HG02759 (cell line): ENCODE measurements around the gene TSPAN14.

ENCODE experiments used
- ATAC-seq: cut with Tn5 transposase; IDR thresholded peaks from one replicate; pipeline ENCODE4 v1.9.1; 2021; ENCODE audit warnings: mild to moderate bottlenecking, moderate library complexity; ENCODE audit not compliant: unreplicated experiment

Gene TSPAN14

DNA sequence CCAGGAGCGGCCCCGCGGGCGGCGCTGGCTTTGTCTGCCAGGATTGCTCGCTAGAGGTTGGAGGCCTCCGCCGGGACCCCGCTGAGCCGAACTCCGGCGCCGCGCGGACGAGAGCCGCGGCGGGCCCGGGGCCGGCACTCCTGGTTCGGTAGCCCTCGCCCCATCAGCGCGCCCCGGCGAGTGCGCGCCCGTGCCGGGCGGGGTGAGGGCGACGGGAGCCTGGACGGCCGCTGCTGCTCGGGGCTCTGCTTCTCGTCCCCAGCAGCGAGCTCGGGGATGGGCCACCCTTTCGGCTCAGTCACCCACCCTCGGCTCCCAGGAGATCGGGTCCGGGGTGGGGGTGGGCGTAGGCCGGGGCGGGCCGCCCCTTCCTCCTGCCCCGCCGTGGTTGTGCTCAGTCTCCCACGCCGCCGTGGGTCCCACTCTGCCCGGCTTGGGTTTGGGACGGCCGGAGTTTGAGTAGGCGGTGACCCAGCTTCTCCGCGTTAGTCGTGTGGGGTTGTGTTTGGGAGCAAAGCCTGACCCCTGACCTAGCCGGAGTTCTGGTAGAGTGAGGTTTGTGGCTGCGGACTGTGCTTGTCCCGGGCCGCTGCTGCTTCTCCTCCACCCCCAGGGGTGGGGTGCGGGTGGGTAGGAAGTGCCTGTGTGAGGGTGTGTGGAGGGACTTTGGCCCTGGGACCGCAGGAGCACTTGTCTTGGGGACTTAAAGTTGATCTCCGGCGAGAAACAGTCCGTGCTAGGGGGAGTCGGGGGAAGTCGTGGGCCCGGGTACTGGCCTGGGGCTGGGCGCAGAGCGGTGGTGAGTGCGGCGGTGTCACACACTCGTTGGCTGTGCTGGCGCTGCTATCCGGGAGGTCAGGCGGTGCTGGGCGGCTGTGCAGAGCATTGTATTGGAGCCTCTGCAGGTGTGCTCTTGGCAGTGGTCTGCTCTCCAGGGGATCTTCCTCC lies 677 bp downstream of the TSPAN14 start:
- peak; percentile 21 for ATAC-seq

DNA sequence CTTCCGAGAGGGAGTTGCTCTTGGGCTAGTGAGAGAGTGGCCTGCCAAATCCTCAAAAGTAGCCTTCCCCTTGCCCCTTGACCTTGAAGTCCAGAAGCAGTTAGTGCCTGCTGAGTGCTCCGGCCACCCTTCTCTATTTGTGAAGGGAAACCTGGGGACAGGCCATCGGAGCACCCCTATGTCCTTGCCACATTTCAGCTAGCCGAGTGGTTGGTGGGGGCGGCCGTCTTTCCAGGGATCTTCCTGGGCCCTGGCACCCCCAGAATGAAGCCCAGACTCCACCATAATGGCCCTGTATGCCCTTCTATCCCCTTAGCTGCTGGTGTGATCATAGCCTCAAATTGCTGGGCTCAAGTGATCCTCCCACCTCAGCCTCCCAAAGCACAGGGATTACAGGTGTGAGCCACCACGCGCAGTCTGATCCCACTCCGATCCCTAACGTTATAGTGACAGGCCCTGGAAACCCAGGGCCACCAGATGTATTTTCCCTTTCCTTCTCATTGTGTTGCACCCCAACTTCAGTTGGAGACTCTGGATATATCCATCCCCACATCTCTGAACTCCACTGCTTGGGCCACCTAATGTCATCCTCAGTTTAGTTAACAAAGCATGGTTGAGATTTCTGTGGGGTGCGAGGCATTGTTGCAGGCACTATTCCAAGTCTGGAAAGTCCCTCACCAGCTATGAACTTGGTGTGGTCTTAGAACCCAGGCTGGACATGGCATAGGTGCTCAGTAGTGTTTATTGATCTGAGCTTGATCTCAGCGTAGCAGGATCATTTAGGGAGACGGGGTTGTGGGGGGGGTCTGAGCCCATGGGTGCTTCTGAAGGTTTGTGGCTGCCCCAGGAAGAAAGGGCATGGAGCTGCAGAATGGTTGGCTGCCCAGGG lies 1.6 kb downstream of the TSPAN14 start:
- ATAC-seq: no peak

DNA sequence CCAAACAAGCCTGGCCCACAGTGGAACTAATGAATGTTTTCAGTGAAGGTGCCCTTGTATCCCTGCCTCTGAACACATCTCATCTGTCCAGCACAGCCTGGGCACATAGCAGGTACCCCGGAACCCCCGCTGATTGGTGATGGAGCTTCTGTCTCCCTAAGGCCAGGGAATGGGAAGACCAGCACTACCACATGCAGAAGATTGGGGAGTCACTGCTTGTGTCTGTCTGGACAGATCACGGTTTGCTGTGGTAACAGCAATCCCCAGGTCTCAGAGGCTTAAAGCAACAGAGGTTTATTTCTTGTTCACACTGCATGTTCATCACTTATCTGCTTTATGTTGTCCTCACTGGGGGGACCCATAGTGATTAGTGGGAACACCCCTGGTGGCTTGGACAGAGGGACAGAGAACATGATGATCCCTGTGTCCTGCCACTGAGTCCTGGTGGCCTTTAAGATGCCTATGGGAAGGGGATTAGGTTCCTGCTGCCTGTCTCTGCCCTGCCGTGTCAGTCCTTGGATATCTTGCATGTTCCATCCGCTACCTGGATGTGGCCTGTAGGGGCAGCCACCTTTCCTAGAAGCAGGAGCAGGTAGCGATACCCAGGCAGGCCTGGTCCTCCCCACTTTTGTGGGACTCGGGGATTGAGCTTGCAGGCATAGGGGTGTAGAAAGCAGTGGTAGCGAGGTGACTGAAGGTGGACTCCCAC lies 3.6 kb downstream of the TSPAN14 start:
- no peak for ATAC-seq

DNA sequence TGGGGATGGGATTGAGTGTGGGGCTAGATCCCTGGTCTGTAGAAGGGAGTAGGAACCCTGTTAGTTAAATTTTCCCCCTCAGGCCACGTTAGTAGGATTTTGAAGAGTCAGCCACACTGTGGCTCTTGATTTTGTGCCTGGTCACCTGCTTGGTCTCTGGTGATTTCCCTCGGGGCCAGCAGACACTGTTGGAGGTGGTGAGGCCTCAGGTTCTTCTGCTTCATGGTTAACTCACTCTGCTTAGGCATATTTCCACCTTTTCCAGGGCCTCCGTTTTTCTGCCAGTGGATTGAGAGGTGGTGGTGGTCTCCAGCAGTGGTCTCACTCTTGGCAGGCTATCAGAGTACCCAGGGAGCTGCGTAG lies 4.1 kb downstream of the TSPAN14 start:
- ATAC-seq: no peak

DNA sequence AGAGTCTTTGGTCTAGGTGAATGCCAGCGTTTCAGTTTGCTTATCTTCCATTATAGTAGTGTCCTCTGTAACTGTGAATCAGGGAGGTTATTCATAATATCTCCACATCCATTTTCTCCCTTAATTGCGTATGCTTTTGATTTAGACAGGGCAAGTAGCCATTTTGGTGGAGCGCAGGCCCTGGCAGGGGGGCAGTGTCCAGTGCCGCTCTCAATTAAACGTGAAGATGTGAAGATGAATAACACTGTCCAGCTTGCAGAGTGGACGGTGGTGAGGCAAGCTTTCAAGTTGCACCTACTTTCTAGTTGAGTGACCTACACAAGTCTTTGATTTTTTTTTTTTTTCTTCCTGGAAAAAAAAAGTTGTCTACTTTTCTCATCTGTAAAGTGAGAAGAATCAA lies 4.5 kb downstream of the TSPAN14 start:
- no peak for ATAC-seq

DNA sequence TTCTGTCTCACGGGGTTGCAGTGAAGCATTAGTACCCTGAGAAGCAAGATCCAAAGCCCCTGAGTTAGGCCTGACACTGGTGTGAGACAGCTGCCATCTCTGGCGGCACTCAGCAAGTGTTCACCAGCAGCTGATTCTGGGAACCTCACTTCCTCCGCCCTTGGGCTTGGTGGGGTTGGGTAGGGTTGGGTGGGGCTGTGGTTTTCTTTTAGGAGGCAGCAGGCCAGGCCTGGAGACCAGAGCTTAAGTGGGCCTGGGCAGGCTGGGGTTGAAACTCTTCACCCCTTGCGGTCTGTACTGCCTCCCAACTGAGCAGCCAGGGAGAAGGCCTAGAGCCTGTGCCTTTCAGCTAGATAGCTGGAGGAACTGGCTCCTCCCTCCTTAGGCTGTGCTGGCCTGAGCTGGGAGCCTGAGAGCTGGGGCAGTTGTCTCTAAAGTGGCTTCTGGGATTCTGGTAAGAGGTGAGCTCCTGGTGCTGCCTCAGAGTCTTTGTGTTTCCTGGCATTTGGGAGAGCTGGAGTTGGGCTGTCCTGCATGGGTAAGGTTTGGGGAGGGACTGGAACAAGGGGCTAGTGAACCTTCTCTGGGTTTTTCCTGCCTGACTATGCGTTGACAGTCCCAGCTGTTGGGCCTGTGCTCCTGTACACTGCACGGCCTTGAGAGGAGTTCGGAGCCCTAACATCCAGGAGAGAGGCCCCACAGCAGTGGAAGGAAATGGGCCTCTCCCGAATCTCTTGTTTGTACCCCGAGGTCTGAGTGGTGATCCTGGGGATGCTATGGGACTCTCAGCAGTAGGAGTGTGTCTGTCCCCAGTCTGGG lies 5.1 kb downstream of the TSPAN14 start:
- peak; percentile 51 for ATAC-seq

DNA sequence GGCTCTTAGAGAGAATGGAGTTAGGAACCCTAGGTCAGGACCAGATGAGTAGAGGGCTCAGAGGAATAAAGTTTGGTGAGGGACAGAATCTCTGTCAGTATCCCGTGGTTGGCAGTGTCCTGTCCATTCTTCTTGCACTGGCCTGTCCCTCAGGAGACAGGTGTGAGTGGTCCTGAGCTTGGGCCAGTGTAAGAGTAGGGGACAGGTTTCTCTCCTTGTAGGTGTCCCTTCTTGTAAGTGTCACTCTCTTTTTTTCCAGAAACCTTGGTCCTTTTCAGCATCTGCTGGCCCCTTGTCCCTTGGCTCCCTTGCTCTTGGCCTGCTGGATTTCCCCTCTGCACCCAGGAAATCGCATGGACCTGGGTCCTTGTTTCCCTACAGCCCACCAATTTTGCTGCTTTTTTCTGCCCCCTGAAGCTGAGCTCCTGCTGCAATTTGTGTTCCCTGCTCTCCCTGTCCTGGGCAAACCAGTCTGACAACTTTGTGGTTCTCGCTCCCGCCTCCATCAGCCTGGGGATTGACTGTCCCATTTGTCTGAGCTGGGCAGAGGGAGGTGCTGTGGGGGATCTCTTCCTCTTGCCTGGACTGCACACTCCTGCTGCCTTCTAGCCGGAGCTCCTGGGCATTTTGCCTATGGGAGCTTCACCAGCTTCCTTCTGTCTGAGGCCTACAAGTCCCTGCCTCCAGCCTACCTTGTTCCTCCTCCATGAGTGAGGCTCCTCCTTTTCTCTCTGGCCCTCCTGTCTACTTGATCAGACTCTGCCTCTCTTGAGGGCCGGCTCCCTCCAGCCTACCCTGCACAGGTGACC lies 6.5 kb downstream of the TSPAN14 start:
- ATAC-seq: no peak

DNA sequence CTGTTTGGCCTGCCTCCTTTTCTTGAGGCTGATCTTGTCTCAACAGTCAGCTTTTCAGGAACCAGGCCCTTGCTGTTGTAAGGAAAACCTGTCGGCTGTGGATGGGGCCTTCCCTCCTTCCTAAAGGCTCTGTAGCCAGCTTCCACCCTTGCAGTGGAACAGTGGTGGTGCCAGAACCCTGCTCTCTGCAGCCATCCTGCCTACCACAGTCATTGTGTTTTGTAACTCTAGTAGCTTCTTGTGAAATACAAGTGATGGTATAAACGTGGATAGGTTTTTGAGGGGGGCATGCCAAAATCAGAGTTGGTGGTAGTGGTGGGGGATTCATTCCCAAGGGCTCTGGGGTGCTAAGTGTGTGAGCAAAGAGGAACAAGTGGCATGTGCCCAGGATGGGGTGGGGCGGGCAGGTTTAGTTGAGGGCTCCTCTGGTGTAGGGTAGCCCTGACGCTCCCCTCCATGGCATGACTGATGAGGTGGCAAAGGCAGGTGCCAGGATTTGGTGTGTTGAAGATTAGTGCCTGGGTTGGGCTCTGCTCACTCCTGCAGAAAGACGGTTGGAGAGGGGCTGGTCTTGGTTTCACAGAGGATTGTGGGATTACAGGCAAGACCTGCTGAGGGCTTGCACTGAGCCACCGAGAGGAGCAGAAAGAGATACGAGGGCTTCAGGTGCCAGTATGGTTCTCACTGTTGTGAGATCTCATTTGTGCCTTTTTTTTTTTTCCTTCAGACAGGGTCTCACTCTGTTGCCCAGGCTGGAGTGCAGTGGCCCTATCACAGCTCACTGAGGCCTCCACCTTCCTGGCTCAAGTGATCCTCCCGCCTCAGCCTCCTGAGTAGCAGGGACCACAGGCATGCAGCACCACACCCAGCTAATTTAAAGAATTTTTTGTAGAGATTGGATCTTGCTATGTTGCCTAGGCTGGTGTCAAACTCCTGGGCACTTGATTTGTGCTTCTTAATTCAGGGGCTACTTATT lies 7.4 kb downstream of the TSPAN14 start:
- ATAC-seq: no peak

DNA sequence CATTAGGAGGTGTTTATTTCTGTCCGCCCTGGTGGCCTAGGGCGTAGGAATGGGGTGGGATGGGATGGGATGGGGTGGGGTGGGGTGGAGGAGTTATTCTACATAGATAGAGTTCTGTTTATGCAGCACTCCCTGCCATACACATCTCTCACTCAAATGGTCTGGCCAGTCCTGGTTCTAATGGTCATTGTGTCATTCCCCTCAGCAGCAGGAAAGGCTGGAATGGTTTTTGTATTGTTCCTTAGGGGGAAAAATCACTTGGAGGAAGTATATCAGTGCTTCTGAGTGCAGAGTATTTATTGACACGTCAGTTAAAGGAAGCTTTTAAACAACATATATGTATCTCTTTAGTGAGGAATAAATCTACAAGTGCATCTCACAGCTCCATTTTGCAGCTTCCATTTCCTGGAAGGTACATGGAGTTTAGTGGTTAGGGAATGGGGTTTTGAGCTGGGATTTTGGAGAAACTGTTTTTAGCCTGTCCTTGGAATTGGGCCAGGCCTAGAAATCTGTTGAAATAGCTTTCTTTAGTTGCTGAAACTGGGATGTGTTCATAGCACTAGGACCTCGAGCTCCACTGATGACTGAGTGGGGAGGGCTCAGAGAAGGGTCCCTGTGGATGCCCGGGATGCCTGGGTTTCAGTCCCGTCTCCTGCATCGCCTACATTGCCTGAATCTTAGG lies 8.3 kb downstream of the TSPAN14 start:
- ATAC-seq: no peak

DNA sequence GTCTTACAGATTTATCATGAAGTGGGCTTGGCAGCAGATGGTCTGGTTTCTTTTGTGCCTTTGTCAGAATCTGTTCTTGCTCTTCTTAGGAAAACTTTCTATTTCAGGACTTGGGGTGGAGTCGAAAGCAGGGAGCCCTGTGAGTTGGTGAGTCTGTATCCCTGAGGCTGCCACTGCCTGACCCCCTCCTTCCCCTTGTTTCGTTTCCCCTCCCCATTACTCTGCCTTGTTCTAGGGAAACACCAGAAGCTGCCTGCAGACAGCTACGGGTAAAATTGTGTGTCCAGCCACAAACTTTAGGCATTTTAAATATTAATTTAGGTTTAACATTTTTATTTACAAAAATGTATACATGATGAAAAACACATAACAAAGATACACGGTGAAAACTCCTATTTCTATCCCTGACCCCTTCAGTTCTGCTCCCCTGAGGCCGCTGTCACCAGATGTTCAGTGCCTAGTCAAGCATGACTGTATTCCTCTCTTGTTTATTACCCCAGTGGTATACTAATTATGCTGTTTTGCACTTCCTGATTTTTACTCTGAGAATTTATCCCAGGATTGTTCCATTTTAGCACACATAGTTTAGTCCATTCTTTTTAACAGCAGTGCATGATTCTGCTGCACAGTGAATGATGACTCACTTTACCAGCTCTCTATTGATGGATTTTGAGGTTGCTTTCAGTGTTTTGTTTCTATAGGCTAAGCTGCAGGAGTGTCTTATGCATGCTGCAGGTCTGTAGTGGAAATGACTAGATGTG lies 9.1 kb downstream of the TSPAN14 start:
- peak; percentile 29 for ATAC-seq

DNA sequence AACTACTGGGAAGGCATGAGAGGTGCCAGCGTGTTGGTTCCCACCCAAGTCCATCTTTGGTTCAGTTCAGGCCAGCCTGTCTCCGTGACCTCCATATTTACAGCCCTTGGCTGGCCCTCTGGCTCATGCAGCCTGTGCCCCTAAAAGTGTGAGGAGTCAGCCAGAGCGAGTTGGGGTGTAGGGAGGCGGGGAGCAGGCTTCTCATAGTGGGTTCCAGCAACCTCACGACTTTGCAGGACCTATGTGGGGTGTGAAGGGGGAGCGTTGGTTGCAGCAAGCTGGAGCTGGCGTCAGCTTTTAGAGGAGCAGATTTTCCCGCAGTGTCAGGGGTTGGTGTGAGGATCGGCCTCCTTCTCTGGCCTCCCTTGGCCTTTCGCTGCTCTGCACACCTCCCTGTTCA lies 9.8 kb downstream of the TSPAN14 start:
- ATAC-seq: no peak

DNA sequence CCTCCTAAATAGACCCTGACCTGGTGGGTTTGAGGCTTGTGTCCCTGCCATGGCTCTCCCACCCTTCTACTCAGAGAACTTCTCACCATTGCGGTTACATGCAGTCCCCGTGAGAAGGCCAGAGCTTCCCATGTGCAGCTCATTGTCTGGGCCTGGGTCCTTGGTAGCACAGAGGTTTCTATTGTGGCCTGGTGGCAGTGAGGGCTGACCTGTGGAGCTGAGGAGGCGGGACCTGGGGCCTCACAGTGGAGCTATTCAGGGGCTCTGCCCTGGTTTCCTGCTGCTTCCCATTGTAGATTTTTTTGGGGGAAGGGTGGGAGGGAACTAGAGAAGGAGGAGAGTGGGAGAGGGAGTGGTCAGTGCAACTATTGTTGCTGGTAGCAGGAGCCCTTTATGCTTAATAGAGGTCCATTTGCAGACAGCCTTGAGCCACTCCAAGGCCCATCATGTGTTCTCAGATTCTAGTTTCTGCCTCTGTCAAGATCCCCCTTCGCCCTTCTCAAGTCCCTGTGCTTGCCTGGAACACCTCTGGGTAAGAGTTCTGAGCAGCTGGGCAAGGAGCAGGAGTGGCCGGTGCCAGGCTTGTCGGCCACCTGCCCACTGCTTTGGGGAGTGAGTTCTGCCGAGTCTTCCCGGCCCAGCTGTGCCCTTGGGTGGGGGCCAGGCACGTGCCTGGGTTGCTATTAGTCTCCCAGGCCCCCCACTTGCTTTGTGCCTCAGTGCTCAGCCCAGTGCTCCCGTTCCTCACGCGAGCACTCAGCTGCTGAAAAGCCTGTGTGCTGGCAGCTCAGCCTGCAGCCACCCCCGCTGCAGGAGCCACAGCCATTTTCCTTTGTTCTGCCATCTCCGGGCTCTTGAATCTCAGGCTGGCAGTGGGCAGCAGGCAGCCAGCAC lies 10.7 kb downstream of the TSPAN14 start:
- ATAC-seq: no peak

DNA sequence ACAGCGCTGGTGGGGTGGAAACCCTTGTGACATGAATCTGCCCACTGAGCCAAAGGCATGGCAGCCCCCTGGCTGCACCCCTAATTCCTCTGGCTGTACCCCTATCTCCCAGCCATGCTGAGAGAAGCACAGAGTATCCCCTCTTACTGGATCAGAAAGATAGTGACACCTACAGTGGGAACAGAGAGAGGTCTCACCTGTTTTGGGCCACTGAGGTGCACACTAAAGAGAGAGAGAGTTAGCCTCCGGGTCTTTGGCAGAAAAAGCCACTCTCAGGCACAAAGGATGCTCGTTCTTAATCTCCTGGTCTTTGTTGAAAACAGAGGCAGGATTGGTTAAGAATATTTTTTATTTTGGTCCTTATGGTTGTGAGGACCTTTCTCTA lies 11.3 kb downstream of the TSPAN14 start:
- ATAC-seq: peak; percentile 0

DNA sequence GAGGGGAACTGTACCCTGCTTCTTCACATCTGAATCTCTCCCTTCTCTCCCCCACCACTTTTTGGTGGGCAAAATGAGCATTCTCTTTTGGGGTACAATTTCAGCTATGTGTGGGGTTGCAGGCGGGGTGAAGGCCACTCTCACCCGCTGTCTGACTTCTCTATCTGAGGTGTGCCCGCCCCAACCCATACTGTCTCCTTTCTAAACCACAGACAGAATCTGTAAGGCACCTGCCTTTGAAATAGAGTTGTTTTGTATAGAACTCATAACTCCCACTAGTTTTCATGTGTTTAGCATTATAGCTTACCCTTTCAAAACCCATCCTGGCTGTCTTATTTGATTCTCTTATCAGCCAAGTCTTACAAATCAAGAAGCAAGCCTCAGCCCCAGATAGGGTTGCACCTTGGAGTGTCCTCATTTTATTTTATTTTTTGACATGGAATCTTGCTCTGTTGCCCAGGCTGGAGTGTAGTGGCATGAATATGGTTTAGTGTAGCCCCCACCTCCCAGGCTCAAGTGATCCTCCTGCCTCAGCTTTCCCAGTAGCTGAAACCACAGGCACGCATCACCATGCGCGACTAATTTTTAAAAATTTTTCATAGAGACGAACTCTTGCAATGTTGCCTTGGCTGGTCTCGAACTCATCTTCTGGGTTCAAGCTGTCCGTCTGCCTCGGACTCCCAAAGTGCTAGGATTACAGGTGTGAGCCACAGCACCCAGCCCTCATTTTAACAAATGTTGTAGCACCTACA lies 11.9 kb downstream of the TSPAN14 start:
- ATAC-seq: peak; percentile 48

DNA sequence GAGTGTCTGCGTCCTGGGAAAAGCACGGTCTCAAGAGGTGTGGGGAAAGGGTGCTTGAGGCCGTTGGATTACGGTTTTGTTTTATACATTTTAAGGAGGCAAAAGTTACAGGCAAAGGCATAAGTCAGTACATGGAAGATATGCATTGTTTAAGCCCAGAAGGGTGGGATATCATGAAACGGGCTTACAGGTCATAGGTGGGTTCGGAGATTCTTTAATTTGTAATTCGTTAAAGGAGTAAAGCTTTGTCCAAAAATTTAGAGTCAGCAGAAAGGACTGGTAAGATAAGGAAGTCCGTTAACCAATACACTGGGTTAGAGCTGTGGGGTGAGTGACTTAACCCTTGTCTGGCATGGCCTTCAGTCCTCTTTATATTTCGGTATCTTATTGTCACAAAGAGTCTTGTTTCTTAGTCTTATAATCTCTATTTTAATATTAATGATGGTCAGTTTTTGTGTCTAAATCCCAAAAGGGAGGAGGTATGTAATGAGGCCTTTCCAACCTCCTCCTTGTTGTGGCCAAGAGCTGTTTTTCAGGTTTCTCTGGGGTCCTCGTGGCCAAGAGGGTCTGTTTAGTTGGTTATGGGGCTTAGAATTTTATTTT lies 12.7 kb downstream of the TSPAN14 start:
- no peak for ATAC-seq
